ENCODE results near the gene CCDC82. TPM values are rescaled to one million over a fixed set of nuclear protein-coding genes. Genes with fewer than 3 reads are reported as not detected.

CCDC82 gene
- total and polyA plus RNA-seq, 2 of the 4 experiments (the other 2 are of a cell fraction) = 4.1 to 9.4 TPM

Small RNA genes within 50 kb of the gene (microRNA-seq; reads per million reads assigned to microRNA genes)
- gene MIR1260B (ENCODE audit: insufficient read depth in 1 of 2, insufficient read length in 1 of 2, unreplicated experiment in 1 of 2) = 0 to 0.37 reads per million in 2 experiments

Small RNA genes within 50 kb of the gene (small RNA-seq; reads per million reads assigned to genes)
- 0 reads per million in 5 experiments for gene MIR1260B

Other genes starting within 250 kb of the CCDC82 start
- gene MAML2, start 46.7 kb downstream of the CCDC82 start, total RNA-seq (2012; rRNA removed) = 18.1 and 19.5 TPM in 2 replicates
- gene MAML2, start 46.7 kb downstream of the CCDC82 start, polyA plus RNA-seq (2012; rRNA removed) = 15.0 and 18.6 TPM in 2 replicates
- 5.9 and 10.3 TPM in 2 replicates for gene JRKL, start 101 bp upstream of the CCDC82 start, total RNA-seq (2012; rRNA removed)
- gene JRKL, start 101 bp upstream of the CCDC82 start, polyA plus RNA-seq (2012; rRNA removed) = 3.6 and 5.6 TPM in 2 replicates

All from IMR-90 (cell line).